GM15510 (cell line): ENCODE data around the gene ASNSD1.

ENCODE experiments used
- POLR2A ChIP-seq: IDR thresholded peaks from 3 replicates; pipeline ENCODE4 v1.6.1; 2011; ENCODE audit warnings: borderline replicate concordance; ENCODE audit not compliant: insufficient read length; ENCODE audit errors: extremely low read depth

The ASNSD1 gene

GRCh38 chr2:189702071-189702470 lies 40.8 kb downstream of the ASNSD1 start:
- no peak for TF ChIP-seq POLR2A

DNA sequence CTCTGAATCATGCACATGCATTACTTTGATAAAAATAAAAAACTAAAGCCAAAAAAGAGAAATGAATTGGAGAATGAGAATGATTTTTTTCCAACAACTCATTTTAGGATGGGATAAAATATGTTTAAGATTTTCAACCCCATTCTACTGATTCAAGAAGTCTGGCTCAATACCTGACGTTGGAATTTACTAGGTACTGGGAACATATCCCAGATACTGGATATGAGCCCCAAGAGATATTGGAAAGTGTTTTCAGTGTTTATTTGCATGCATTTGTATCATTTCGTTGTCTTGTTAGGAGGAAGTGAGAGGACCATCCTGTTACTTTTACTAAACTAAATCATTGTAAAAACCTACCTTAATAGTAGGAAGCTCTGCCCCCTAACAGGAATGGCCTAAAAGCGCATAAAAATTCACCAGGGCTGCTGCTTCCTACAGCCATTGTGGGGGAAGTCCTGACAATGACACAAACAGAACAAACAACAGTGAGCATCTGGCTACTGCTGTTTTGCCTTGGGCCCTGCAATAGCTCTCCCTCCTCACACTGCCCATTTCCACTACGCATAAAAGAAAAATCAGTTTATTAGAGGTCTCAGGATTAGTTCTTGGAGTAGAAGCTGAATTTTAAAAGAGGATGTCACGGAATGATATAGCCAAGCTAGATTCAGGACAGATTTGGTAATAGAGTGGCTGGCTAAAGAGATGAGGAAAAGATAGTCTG lies 48.4 kb downstream of the ASNSD1 start:
- TF ChIP-seq POLR2A: no peak

- TF ChIP-seq POLR2A: no peak
Observed at GRCh38 chr2:189719571-189719970, 58.3 kb downstream of the ASNSD1 start.
